H1 (cell line): Measurements from ENCODE around the gene REL. TPM values are rescaled to one million over a fixed set of nuclear protein-coding genes. Genes with fewer than 3 reads are reported as not detected.

Experiments
- ATF3 ChIP-seq: IDR thresholded peaks from 2 replicates; pipeline ENCODE4 v1.6.1; 2011; ENCODE audit warnings: low read depth, mild to moderate bottlenecking, low read length; ENCODE audit not compliant: insufficient read depth
- GABPA ChIP-seq: IDR thresholded peaks from 2 replicates; pipeline ENCODE4 v1.6.1; 2011; ENCODE audit warnings: mild to moderate bottlenecking, low read length, moderate library complexity, borderline replicate concordance; ENCODE audit not compliant: insufficient read depth
- KDM5A ChIP-seq: fragments of 200-600 bp; IDR thresholded peaks from 2 replicates; pipeline ENCODE4 v1.7.1; 2012; ENCODE audit warnings: mild to moderate bottlenecking, low read length, inconsistent platforms, mixed read lengths
- RXRA ChIP-seq: IDR thresholded peaks from 2 replicates; pipeline ENCODE4 v1.6.1; 2011; ENCODE audit warnings: low read depth, mild to moderate bottlenecking, low read length, moderate library complexity; ENCODE audit not compliant: insufficient read depth
- SAP30 ChIP-seq: fragments of 300-600 bp; sonication (generic); IDR thresholded peaks from 2 replicates; pipeline ENCODE4 v1.7.1; 2012; ENCODE audit warnings: low read length, moderate library complexity, mild to moderate bottlenecking, inconsistent platforms; ENCODE audit not compliant: insufficient read depth, insufficient replicate concordance
- polyA plus RNA-seq, 7 experiments: library from polyadenylated mRNA; depleted of rRNA in 3 of 7; stranded (reverse) in 5 of 7; unstranded in 2 of 7; fragments of >200 nt in 5 of 7; fragments of 200-250 nt in 2 of 7; gene quantifications; 1 replicate in 5 of 7; 2 replicates in 1 of 7; 4 replicates in 1 of 7; pipeline versions ENCODE4 v1.2.1 to v1.2.3, GENCODE V29; 2011 to 2013; ENCODE audit warnings: missing spikeins in 2 of 7, mixed read lengths in 2 of 7
- total RNA-seq: library from RNA; stranded (reverse); fragmentation: NEBNext Ultra II Directional; extraction: Animal tissue kit (Norgen Biotek cat#: 25700); gene quantifications from 2 replicates; pipeline ENCODE4 v1.2.1, GENCODE V29; 2021

The REL gene
- total and polyA plus RNA-seq, 2 of the 8 experiments (the other 6 are each of a cell fraction or from before 2014, with no cell fraction given): 1.5 to 7.5 TPM

- no peak for TF ChIP-seq ATF3
- no peak for TF ChIP-seq SAP30
- no peak for TF ChIP-seq RXRA
- no peak for TF ChIP-seq KDM5A
- TF ChIP-seq GABPA: no peak
These were observed 25.2 kb upstream of the REL start (continued) for GRCh38 chr2:60855989-60856669.
